PC-9 (cell line): ENCODE measurements around the gene DNAJA4.

Source experiments
- EZH2 ChIP-seq: fragments of 200-600 bp; sonication (generic); IDR thresholded peaks from 2 replicates; pipeline ENCODE4 v1.8.0; 2017; ENCODE audit warnings: antibody characterized with exemption, low read depth
- TF ChIP-seq, protein P1 (sequence below): fragments of 200-600 bp; sonication (generic); conservative IDR thresholded peaks from 2 replicates; pipeline ENCODE4 v1.6.1; 2017; ENCODE audit warnings: mixed run types, antibody characterized with exemption, mild to moderate bottlenecking, moderate library complexity

DNA sequence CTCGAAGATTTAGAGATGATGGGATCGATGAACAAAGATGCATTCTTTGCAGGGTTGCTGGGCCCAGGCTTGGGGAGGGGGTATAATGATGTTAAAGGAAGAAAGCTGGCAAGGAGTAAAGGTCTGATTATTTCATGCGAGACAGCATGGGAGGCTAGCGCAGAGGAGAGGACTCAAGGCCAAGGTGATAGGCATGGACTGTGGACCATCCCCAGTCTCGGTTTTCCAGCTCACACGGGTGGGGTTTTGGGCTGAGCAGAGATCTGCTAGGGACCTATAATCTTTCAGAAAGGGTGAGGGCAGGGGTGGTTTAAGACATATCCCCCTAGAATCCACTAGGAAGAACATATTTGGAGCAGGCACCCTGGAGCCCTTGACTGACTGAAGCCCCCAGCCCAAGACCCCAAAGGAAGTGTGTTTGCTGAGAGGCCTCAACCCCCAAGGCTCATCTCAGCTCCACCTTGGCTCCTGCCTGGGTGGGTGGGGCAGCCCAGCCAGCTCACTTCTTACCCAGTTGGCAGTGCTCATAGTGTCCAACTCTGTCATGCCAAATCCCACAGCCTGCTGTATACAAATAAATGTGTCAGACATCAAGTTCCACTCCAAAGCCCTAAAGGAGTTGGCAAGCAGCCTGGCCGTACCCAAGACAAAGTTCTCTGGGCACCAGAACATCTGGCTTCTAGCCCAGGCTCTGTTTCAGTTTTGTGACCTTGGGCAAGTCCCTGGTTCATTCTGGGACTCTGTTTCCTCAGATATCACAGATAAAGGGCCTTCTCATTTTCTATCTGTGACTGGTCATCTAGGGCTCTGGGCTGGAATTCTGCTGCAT is 47.9 kb upstream of the DNAJA4 start:
- TF ChIP-seq, protein P1, sequence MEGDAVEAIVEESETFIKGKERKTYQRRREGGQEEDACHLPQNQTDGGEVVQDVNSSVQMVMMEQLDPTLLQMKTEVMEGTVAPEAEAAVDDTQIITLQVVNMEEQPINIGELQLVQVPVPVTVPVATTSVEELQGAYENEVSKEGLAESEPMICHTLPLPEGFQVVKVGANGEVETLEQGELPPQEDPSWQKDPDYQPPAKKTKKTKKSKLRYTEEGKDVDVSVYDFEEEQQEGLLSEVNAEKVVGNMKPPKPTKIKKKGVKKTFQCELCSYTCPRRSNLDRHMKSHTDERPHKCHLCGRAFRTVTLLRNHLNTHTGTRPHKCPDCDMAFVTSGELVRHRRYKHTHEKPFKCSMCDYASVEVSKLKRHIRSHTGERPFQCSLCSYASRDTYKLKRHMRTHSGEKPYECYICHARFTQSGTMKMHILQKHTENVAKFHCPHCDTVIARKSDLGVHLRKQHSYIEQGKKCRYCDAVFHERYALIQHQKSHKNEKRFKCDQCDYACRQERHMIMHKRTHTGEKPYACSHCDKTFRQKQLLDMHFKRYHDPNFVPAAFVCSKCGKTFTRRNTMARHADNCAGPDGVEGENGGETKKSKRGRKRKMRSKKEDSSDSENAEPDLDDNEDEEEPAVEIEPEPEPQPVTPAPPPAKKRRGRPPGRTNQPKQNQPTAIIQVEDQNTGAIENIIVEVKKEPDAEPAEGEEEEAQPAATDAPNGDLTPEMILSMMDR: no peak
- TF ChIP-seq EZH2: no peak
